ENCODE data around the gene RNU1-3. TPM values are rescaled to one million over a fixed set of nuclear protein-coding genes. Genes with fewer than 3 reads are reported as not detected.
"Not testable (repeated sequence)": the region's sequence is repeated elsewhere in the genome, so short reads cannot be mapped to it uniquely, and the experiment has no call there.

RNU1-3 gene
- total and polyA plus RNA-seq, 2 experiments from 2014 or later = under 0.01 TPM; not detected in 1

DNA sequence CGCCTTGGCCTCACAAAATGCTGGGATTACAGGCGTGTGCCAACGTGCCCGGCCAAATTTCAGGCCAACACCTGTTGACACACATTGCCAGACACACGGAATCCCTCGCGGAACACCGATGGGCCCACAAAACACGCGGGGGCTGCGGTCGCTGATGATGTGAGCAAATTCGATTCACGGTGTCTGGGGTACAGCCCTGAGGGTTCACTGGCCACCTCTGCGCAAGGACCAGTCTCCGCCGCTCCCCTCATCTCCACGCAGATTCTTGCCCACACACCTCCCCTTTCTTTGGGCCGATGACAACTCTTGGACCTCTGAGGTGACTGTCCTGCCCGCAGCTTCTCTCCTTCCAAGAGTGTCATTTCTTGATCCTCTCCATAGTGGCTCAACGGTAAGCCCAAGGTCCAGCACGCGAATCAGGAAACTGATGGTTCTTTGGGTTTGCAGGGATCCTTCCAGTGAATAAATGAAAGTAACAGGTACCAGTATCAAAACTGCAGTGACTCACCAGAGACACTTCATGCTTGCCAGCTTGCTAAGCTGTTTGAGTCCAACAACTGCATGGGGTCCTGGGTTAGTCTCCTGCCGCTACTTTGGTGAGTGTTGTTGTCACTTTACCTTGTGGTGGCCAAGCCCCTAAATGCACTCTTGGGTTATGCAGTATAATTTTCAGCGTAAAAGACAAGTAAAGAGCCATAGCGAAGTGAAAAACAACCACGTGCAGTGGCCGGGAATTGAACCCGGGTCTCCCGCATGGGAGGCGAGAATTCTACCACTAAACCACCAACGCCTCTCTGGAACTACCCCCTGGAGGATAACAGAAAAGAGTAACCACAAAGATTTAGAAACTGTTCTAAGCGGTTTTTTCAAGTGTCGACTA is 11.0 kb upstream of the RNU1-3 start:
- H3K4me1 ChIP-seq (ENCODE audit: low read depth) = peaks cover 8% of the 10 kb centered on the region
- H3K4me3 ChIP-seq = no peak overlapping the region
- DNase-seq (ENCODE audit: low read depth in 1 of 2, low spot score in 1 of 2) = peak; percentile 19 to 65
- TF ChIP-seq, protein P1, sequence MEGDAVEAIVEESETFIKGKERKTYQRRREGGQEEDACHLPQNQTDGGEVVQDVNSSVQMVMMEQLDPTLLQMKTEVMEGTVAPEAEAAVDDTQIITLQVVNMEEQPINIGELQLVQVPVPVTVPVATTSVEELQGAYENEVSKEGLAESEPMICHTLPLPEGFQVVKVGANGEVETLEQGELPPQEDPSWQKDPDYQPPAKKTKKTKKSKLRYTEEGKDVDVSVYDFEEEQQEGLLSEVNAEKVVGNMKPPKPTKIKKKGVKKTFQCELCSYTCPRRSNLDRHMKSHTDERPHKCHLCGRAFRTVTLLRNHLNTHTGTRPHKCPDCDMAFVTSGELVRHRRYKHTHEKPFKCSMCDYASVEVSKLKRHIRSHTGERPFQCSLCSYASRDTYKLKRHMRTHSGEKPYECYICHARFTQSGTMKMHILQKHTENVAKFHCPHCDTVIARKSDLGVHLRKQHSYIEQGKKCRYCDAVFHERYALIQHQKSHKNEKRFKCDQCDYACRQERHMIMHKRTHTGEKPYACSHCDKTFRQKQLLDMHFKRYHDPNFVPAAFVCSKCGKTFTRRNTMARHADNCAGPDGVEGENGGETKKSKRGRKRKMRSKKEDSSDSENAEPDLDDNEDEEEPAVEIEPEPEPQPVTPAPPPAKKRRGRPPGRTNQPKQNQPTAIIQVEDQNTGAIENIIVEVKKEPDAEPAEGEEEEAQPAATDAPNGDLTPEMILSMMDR (IDR thresholded peaks at IDR 0.05; ENCODE audit: low read depth, low read length) = no peak
- H3K27ac ChIP-seq = no peak overlapping the region
- H3K9me3 ChIP-seq (ENCODE audit: low read depth) = no peaks in the 10 kb centered on the region
- H3K27me3 ChIP-seq = no peaks in the 10 kb centered on the region
- H3K36me3 ChIP-seq = no peaks in the 10 kb centered on the region

DNA sequence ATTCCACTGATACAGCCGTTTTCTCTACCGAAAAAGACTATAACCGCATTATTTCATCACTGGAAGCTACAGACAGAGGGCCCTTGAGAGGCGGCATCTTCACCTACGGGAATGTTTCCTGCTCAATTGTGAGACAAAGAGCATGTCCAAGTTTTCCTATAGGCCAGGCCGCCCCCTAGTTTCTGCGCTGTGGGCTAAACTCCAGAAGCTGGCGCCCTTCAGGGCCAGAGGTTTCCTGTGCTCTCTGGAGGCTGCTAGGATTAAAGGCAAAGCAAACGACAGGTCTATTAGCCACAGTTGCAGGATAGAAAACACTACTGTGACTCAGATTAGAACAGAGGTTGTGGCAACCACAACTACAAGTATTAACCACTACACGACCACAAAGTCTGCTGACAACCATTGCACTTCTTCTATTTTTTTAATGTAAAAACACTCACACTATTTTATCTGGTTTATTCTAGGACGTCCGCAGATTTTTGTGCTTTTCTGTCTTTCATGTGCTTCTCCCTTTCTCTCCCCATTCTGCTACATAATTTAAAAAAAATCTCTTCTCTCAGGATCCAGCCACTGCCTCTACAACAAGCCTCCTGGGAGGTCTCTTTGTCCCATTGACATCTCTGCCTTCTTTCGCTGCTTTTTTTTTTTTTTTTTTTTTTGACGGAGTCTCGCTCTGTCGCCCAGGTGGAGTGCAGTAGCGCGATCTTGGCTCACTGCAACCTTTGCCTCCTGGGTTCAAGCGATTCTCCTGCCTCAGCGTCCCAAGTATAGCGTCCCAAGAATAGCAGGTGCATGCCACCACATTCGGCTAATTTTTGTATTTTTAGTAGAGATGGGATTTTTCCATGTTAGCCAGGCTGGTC is 10.1 kb upstream of the RNU1-3 start:
- not testable (repeated sequence) for H3K36me3 ChIP-seq; H3K4me3 ChIP-seq; H3K27me3 ChIP-seq; H3K9me3 ChIP-seq (ENCODE audit: low read depth); H3K27ac ChIP-seq; H3K4me1 ChIP-seq (ENCODE audit: low read depth)
- DNase-seq (ENCODE audit: low read depth in 1 of 2, low spot score in 1 of 2) = peak in 1 of 2 donors; percentile 50

DNA sequence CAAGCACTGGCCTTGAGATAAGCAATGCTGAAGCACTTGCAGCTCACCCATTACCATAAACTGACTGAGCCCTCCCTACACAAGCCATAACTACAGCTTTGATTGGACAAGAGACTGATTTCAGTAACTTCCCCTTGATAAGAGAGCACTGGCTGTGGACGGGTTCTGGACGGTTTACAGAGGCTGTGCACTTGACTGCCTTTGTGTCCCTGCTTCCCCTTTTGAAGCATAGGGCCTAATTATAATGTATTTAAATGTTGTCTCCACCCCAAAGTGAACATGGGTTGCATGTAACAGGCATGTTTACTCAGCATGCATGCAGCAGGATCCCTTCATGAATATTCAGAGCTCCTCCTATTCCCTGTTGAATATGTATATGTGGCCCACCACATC is 8.4 kb upstream of the RNU1-3 start:
- not testable (repeated sequence) for H3K4me3 ChIP-seq; H3K36me3 ChIP-seq; DNase-seq (ENCODE audit: low read depth in 1 of 2, low spot score in 1 of 2); H3K4me1 ChIP-seq (ENCODE audit: low read depth); H3K9me3 ChIP-seq (ENCODE audit: low read depth); H3K27me3 ChIP-seq
- peak overlapping the region; percentile 94 for H3K27ac ChIP-seq

DNA sequence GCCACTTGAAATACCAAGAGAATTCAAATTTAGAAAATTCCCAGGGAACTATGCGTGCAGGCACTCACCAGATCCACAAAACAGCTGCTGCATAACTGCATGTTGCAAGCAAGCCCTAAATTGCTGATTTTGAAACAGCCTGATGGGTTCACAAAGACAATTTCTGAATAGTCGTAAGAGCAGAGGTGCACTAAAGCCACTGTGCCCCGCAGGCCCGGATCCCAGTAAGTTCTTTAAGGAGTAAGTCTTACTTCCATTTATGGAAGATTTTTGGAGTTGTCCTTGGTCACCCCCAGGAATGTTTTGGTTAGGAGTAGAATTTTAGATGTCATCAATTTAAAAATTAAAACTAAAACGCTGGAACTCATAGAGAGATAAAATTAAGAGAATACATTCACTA is 7.2 kb upstream of the RNU1-3 start:
- not testable (repeated sequence) for DNase-seq (ENCODE audit: low read depth in 1 of 2, low spot score in 1 of 2); H3K36me3 ChIP-seq; H3K9me3 ChIP-seq (ENCODE audit: low read depth); H3K4me3 ChIP-seq; H3K4me1 ChIP-seq (ENCODE audit: low read depth); H3K27me3 ChIP-seq
- peak overlapping the region; percentile 94 for H3K27ac ChIP-seq

DNA sequence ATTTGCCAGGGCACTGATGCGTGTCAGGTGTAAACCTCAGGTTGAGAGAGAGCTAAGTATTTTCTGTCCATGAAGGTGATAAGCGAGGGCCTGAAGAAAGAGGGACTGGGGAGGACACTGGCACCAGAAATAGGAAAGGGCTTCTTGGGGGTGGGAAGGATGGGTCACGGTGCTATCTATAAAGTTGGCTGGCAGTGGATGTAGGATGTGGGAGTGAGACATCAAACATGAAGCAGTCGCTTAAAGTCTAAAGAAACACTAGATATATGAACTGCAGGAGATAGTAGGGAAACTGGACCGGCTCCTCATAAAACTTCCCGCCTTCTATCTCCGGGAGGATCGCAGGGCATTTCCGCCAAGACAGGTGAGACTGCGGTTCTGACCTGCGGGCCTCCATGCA is 912 bp downstream of the RNU1-3 start:
- not testable (repeated sequence) for H3K4me1 ChIP-seq (ENCODE audit: low read depth); H3K36me3 ChIP-seq; H3K27me3 ChIP-seq; H3K27ac ChIP-seq; DNase-seq (ENCODE audit: low read depth in 1 of 2, low spot score in 1 of 2); H3K9me3 ChIP-seq (ENCODE audit: low read depth); H3K4me3 ChIP-seq

DNA sequence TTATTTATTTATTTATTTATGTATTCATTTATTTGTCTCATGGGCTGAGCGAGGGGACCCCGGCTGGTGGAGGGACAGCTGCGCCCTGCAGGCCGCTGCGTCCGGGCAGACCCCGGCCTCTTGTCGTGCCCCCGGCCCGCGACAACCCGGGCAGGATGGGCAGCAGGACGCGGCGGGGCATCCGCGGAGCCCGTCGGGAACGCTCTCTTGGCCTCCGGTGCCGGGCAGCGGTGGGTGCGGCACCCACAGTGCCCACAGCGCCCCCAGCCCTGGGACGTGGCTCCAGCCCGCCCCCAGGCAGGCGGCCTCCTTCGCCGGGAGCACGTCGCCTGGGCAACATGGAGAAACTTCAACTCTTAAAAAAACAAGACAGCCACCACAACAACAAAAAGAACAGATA is 8.5 kb downstream of the RNU1-3 start:
- not testable (repeated sequence) for H3K27ac ChIP-seq; H3K4me1 ChIP-seq (ENCODE audit: low read depth); H3K4me3 ChIP-seq; H3K9me3 ChIP-seq (ENCODE audit: low read depth); H3K27me3 ChIP-seq; DNase-seq (ENCODE audit: low read depth in 1 of 2, low spot score in 1 of 2); H3K36me3 ChIP-seq

DNA sequence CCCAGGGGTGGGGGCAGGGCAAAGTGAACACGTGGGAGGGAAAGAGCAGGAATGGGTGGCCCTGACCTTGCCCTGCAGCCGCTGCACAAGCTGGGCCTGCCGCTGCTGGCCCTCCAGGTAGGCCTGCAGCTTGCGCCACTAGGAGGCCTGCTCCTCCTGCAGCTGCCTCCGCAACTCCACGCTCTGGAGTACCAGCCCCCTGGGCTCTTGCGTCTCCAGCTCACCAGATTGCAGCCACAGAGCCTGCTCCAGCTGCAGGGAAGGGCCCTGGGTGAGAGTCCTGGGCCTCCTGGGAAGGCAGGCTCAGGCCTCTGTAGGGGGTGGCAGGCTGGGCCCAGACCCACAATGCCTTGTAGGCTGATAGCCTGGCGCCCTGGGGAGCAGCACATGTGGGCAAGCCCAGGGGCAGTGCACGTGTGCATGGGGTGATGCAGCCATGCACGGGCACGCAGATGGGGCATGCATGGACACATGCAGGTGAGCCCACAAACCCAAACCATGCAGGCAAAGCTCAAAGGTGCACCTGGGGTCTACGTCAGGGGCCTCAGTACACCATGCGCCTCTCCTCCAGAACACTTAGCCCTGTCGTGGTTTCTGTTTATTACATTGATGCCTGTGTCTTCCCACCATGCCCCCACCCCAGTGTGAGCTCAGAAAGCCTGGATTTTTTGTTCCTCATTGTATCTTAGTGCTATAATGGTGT is 9.6 kb downstream of the RNU1-3 start:
- not testable (repeated sequence) for H3K27ac ChIP-seq, H3K36me3 ChIP-seq

DNA sequence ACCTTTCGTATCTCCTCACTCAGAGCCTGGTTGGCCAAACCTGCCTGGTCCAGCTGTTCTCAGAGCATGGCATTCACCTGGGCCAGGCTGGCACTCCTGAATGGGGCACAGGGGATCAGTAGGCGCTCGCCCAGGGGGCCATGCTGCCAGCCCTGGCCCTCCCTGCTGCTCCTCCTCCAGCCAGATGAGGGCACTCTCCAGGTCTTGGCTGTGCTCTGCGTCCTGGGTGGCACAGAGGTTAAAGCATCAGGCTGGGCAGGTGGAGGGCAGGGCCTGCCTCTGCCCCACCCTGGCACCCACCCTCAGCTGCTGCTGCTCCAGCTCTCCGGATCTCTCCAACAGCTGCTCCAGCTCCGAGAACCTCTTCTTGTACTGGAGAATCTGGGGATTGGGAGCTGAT is 10.2 kb downstream of the RNU1-3 start:
- H3K4me3 ChIP-seq; H3K27me3 ChIP-seq; H3K36me3 ChIP-seq; DNase-seq (ENCODE audit: low read depth in 1 of 2, low spot score in 1 of 2); H3K9me3 ChIP-seq (ENCODE audit: low read depth); H3K27ac ChIP-seq; H3K4me1 ChIP-seq (ENCODE audit: low read depth): not testable (repeated sequence)

More for the DNA sequence above, 9.6 kb downstream of the RNU1-3 start:
- not testable (repeated sequence) for H3K9me3 ChIP-seq (ENCODE audit: low read depth); H3K27me3 ChIP-seq; H3K4me3 ChIP-seq; DNase-seq (ENCODE audit: low read depth in 1 of 2, low spot score in 1 of 2); H3K4me1 ChIP-seq (ENCODE audit: low read depth)

DNA sequence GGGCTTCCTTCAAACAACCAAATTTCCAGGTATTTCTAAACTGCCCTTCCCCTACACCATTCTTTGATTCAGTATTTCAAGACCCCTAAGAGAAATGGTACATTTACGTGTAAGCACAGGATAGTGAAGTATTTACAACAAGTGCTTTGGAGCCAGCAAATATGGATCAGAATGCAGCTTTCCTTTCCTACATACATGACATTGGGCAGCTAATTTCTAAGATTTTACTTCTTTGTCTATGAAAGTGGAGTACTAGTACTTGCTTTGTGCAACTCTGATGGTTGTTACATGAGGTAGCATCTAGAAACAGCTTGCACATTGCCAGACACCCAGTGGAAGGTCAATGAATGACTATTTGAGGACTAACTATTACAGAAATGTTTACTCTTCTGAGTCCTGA is 15.2 kb downstream of the RNU1-3 start:
- DNase-seq (ENCODE audit: low read depth in 1 of 2, low spot score in 1 of 2); H3K36me3 ChIP-seq; H3K4me3 ChIP-seq; H3K9me3 ChIP-seq (ENCODE audit: low read depth); H3K27ac ChIP-seq; H3K4me1 ChIP-seq (ENCODE audit: low read depth): not testable (repeated sequence)
- H3K27me3 ChIP-seq = peaks cover 13% of the 10 kb centered on the region

DNA sequence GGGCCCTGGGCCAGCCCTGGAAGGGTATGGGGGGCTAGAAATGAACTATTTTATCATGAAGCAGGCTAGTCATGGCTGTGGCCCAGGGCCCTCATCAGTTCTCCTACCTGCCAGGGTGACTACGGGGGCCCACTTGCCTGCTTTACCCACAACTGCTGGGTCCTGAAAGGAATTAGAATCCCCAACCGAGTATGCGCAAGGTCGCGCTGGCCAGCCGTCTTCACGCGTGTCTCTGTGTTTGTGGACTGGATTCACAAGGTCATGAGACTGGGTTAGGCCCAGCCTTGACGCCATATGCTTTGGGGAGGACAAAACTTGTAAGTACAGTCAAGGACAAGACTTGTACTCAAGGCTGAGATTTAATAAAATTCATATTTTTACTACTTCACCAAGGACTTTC is 16.8 kb downstream of the RNU1-3 start:
- not testable (repeated sequence) for H3K4me1 ChIP-seq (ENCODE audit: low read depth); H3K4me3 ChIP-seq; DNase-seq (ENCODE audit: low read depth in 1 of 2, low spot score in 1 of 2); H3K27ac ChIP-seq; H3K36me3 ChIP-seq; H3K9me3 ChIP-seq (ENCODE audit: low read depth)
- peaks cover 13% of the 10 kb centered on the region for H3K27me3 ChIP-seq

DNA sequence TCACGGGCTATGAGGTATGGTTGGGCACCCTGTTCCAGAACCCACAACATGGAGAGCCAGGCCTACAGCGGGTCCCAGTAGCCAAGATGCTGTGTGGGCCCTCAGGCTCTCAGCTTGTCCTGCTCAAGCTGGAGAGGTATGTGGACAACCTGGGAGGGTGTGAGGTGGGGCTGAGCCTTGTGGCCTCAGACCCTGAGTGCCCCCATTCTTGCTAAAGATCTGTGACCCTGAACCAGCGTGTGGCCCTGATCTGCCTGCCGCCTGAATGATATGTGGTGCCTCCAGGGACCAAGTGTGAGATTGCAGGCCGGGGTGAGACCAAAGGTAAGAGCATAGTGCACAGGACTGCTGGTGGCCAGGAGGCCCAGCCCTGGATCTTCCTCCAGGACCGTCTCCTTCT is 17.4 kb downstream of the RNU1-3 start:
- H3K4me3 ChIP-seq; H3K36me3 ChIP-seq; H3K9me3 ChIP-seq (ENCODE audit: low read depth); H3K4me1 ChIP-seq (ENCODE audit: low read depth); H3K27ac ChIP-seq; DNase-seq (ENCODE audit: low read depth in 1 of 2, low spot score in 1 of 2): not testable (repeated sequence)
- H3K27me3 ChIP-seq = peaks cover 13% of the 10 kb centered on the region

DNA sequence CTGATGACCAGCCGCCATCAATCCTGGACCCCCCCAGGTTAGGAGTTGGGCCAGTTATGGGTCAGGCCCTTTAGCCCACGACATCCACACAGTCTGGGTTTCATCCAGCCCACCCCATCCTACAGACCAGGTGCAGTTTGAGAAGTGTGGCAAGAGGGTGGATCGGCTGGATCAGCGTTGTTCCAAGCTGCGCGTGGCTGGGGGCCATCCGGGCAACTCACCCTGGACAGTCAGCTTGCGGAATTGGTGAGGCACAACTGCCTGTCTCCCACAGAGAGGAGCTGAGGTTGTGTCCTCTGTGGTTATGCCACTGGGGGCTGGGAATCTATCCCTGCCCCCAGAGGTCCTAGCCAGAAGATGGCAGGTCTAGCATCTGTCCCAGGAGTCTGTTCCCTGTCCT is 18.0 kb downstream of the RNU1-3 start:
- H3K4me3 ChIP-seq; H3K4me1 ChIP-seq (ENCODE audit: low read depth); H3K27ac ChIP-seq; DNase-seq (ENCODE audit: low read depth in 1 of 2, low spot score in 1 of 2); H3K36me3 ChIP-seq; H3K9me3 ChIP-seq (ENCODE audit: low read depth): not testable (repeated sequence)
- peaks cover 13% of the 10 kb centered on the region for H3K27me3 ChIP-seq

Measured in cardiac muscle cell (in vitro differentiated cells and primary cell).